ENCODE measurements around the gene TJAP1.

The TJAP1 gene

GRCh38 chr6:43477235-43478007 is at the start of gene TJAP1:
TSS of gene TJAP1 (plus strand) at chr6:43477570. CDS start at chr6:43499002, 21,432 bp downstream.
- Histone ChIP-seq H3K4me1 (ENCODE audit: insufficient read depth, low read length) (peaks cover 20% of the 10 kb centered on the region), H3K27me3 (ENCODE audit: insufficient read depth, low read length) (no peaks in the 10 kb centered on the region), H3K4me3 (ENCODE audit: low read length) (peak within 1 kb of the TSS; percentile 65), H3K36me3 (ENCODE audit: insufficient read depth, low read length) (no peaks in the 10 kb centered on the region), H3K9me3 (ENCODE audit: low read length) (no peaks in the 10 kb centered on the region), H2AFZ (ENCODE audit: low read depth, low read length) (peak within 1 kb of the TSS; percentile 95)

GRCh38 chr6:43428112-43428570 is 49.2 kb upstream of the TJAP1 start:
- Histone ChIP-seq H3K27me3 (ENCODE audit: insufficient read depth, low read length) (no peaks in the 10 kb centered on the region), H3K9me3 (ENCODE audit: low read length) (no peaks in the 10 kb centered on the region), H2AFZ (ENCODE audit: low read depth, low read length) (peak overlapping the region; percentile 63), H3K4me3 (ENCODE audit: low read length) (peak overlapping the region; percentile 82), H3K36me3 (ENCODE audit: insufficient read depth, low read length) (peaks cover 10% of the 10 kb centered on the region), H3K4me1 (ENCODE audit: insufficient read depth, low read length) (peaks cover 15% of the 10 kb centered on the region)

GRCh38 chr6:43428874-43429273 is 48.5 kb upstream of the TJAP1 start:
- Histone ChIP-seq H3K36me3 (ENCODE audit: insufficient read depth, low read length) (peaks cover 12% of the 10 kb centered on the region), H2AFZ (ENCODE audit: low read depth, low read length) (no peak overlapping the region), H3K27me3 (ENCODE audit: insufficient read depth, low read length) (no peaks in the 10 kb centered on the region), H3K4me3 (ENCODE audit: low read length) (peak overlapping the region; percentile 82), H3K4me1 (ENCODE audit: insufficient read depth, low read length) (peaks cover 15% of the 10 kb centered on the region), H3K9me3 (ENCODE audit: low read length) (no peaks in the 10 kb centered on the region)

- Histone ChIP-seq H3K27me3 (ENCODE audit: insufficient read depth, low read length) (no peaks in the 10 kb centered on the region), H2AFZ (ENCODE audit: low read depth, low read length) (no peak overlapping the region), H3K36me3 (ENCODE audit: insufficient read depth, low read length) (peaks cover 12% of the 10 kb centered on the region), H3K4me1 (ENCODE audit: insufficient read depth, low read length) (peaks cover 29% of the 10 kb centered on the region), H3K9me3 (ENCODE audit: low read length) (no peaks in the 10 kb centered on the region), H3K4me3 (ENCODE audit: low read length) (no peak overlapping the region)
These were observed 45.1 kb upstream of the TJAP1 start for GRCh38 chr6:43432009-43432945.

GRCh38 chr6:43433148-43433547 is 44.2 kb upstream of the TJAP1 start:
- no peak overlapping the region for H3K4me3 ChIP-seq (ENCODE audit: low read length)
- peaks cover 31% of the 10 kb centered on the region for H3K4me1 ChIP-seq (ENCODE audit: insufficient read depth, low read length)
- no peaks in the 10 kb centered on the region for H3K27me3 ChIP-seq (ENCODE audit: insufficient read depth, low read length)
- no peak overlapping the region for H2AFZ ChIP-seq (ENCODE audit: low read depth, low read length)
- H3K9me3 ChIP-seq (ENCODE audit: low read length), result no peaks in the 10 kb centered on the region
- H3K36me3 ChIP-seq (ENCODE audit: insufficient read depth, low read length), result peaks cover 12% of the 10 kb centered on the region

GRCh38 chr6:43434001-43434840 is 43.1 kb upstream of the TJAP1 start:
- H3K4me3 ChIP-seq (ENCODE audit: low read length), result no peak overlapping the region
- H3K9me3 ChIP-seq (ENCODE audit: low read length), result no peaks in the 10 kb centered on the region
- H2AFZ ChIP-seq (ENCODE audit: low read depth, low read length), result no peak overlapping the region
- H3K36me3 ChIP-seq (ENCODE audit: insufficient read depth, low read length), result peaks cover 12% of the 10 kb centered on the region
- H3K27me3 ChIP-seq (ENCODE audit: insufficient read depth, low read length), result no peaks in the 10 kb centered on the region
- H3K4me1 ChIP-seq (ENCODE audit: insufficient read depth, low read length), result peaks cover 21% of the 10 kb centered on the region

- Histone ChIP-seq H3K4me3 (ENCODE audit: low read length) (no peak overlapping the region), H2AFZ (ENCODE audit: low read depth, low read length) (no peak overlapping the region), H3K9me3 (ENCODE audit: low read length) (no peaks in the 10 kb centered on the region), H3K27me3 (ENCODE audit: insufficient read depth, low read length) (no peaks in the 10 kb centered on the region), H3K4me1 (ENCODE audit: insufficient read depth, low read length) (peaks cover 21% of the 10 kb centered on the region), H3K36me3 (ENCODE audit: insufficient read depth, low read length) (peaks cover 12% of the 10 kb centered on the region)
These were observed 42.4 kb upstream of the TJAP1 start for GRCh38 chr6:43434943-43435342.

GRCh38 chr6:43435682-43436437 is 41.5 kb upstream of the TJAP1 start:
- H3K9me3 ChIP-seq (ENCODE audit: low read length), result no peaks in the 10 kb centered on the region
- H3K27me3 ChIP-seq (ENCODE audit: insufficient read depth, low read length), result no peaks in the 10 kb centered on the region
- no peak overlapping the region for H3K4me3 ChIP-seq (ENCODE audit: low read length)
- peaks cover 21% of the 10 kb centered on the region for H3K4me1 ChIP-seq (ENCODE audit: insufficient read depth, low read length)
- no peak overlapping the region for H2AFZ ChIP-seq (ENCODE audit: low read depth, low read length)
- peaks cover 14% of the 10 kb centered on the region for H3K36me3 ChIP-seq (ENCODE audit: insufficient read depth, low read length)

GRCh38 chr6:43436577-43437282 is 40.6 kb upstream of the TJAP1 start:
- H3K36me3 ChIP-seq (ENCODE audit: insufficient read depth, low read length), result peaks cover 16% of the 10 kb centered on the region
- peaks cover 21% of the 10 kb centered on the region for H3K4me1 ChIP-seq (ENCODE audit: insufficient read depth, low read length)
- no peaks in the 10 kb centered on the region for H3K27me3 ChIP-seq (ENCODE audit: insufficient read depth, low read length)
- H2AFZ ChIP-seq (ENCODE audit: low read depth, low read length), result no peak overlapping the region
- H3K9me3 ChIP-seq (ENCODE audit: low read length), result no peaks in the 10 kb centered on the region
- H3K4me3 ChIP-seq (ENCODE audit: low read length), result no peak overlapping the region

GRCh38 chr6:43437700-43438099 is 39.7 kb upstream of the TJAP1 start:
- H3K9me3 ChIP-seq (ENCODE audit: low read length), result no peaks in the 10 kb centered on the region
- no peaks in the 10 kb centered on the region for H3K27me3 ChIP-seq (ENCODE audit: insufficient read depth, low read length)
- H3K36me3 ChIP-seq (ENCODE audit: insufficient read depth, low read length), result peaks cover 11% of the 10 kb centered on the region
- no peak overlapping the region for H2AFZ ChIP-seq (ENCODE audit: low read depth, low read length)
- H3K4me1 ChIP-seq (ENCODE audit: insufficient read depth, low read length), result peaks cover 21% of the 10 kb centered on the region
- no peak overlapping the region for H3K4me3 ChIP-seq (ENCODE audit: low read length)

- Histone ChIP-seq H2AFZ (ENCODE audit: low read depth, low read length) (no peak overlapping the region), H3K36me3 (ENCODE audit: insufficient read depth, low read length) (peaks cover 32% of the 10 kb centered on the region), H3K4me3 (ENCODE audit: low read length) (no peak overlapping the region), H3K4me1 (ENCODE audit: insufficient read depth, low read length) (no peaks in the 10 kb centered on the region), H3K27me3 (ENCODE audit: insufficient read depth, low read length) (no peaks in the 10 kb centered on the region), H3K9me3 (ENCODE audit: low read length) (no peaks in the 10 kb centered on the region)
These were observed 34.4 kb upstream of the TJAP1 start for GRCh38 chr6:43442935-43443334.
